Epithelial cell of proximal tubule (primary cell): ENCODE results near the gene RRN3. TPM values are rescaled to one million over a fixed set of nuclear protein-coding genes. Genes with fewer than 3 reads are reported as not detected.
"Not testable (repeated sequence)": the region's sequence is repeated elsewhere in the genome, so short reads cannot be mapped to it uniquely, and the experiment has no call there.

Source experiments
- DNase-seq: peaks from one replicate; pipeline ENCODE4 v3.0.0-alpha.2; 2011; ENCODE audit warnings: low read depth
- H3K4me3 ChIP-seq: 2 replicates; pipeline ENCODE4 v1.5.1; 2011; ENCODE audit warnings: low read depth, mild to moderate bottlenecking, low read length
- total RNA-seq: library from RNA; depleted of rRNA; stranded (reverse); fragments of >200 nt; gene quantifications from 2 replicates; pipeline ENCODE4 v1.2.3, GENCODE V29; 2015
- TF ChIP-seq, protein P1 (sequence below): conservative IDR thresholded peaks from 2 replicates; pipeline ENCODE4 v1.5.1; 2012; ENCODE audit warnings: low read depth, mild to moderate bottlenecking, low read length

The RRN3 gene
- total RNA-seq, 1 donor from 2014 or later: 19.5 TPM

DNA sequence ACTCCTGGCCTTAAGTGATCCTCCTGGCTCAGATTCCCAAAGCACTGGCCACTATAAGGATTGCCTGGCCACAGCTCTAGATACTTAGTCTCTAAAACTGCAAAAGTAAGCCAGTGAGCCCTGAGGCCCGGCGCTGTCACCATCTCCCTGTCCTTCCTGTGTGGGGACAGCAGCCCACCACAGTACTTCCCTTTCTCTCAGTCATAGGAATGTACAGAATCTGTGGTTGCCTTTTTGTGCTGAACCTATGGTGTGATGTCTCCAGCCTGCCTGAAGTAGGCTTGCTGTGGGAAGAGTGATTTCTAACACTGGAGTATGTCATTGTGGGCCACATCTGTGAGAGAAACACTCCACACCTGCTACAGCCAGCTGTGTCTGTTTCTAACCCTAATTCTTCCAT is 62.9 kb downstream of the RRN3 start:
- TF ChIP-seq, protein P1, sequence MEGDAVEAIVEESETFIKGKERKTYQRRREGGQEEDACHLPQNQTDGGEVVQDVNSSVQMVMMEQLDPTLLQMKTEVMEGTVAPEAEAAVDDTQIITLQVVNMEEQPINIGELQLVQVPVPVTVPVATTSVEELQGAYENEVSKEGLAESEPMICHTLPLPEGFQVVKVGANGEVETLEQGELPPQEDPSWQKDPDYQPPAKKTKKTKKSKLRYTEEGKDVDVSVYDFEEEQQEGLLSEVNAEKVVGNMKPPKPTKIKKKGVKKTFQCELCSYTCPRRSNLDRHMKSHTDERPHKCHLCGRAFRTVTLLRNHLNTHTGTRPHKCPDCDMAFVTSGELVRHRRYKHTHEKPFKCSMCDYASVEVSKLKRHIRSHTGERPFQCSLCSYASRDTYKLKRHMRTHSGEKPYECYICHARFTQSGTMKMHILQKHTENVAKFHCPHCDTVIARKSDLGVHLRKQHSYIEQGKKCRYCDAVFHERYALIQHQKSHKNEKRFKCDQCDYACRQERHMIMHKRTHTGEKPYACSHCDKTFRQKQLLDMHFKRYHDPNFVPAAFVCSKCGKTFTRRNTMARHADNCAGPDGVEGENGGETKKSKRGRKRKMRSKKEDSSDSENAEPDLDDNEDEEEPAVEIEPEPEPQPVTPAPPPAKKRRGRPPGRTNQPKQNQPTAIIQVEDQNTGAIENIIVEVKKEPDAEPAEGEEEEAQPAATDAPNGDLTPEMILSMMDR: no peak
- DNase-seq: no peak
- no peak overlapping the region for H3K4me3 ChIP-seq

DNA sequence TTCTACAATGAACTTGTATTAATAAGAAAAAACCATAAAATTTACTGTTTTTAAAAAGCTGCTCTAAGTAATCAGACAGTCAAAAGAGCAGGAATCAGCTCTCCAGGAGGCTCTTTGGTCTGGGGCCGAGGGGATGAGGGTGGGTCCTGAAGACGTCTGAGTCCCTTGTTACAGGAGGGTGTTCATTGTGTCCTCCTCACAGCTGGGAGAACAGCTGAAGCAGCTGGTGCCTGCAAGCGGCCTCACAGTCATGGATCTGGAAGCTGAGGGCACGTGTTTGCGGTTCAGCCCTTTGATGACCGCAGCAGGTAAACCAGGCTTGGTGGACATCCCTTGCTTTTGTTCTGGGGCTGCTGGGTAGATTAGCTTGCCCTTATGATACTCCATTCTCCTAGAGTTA is 64.3 kb downstream of the RRN3 start:
- not testable (repeated sequence) for H3K4me3 ChIP-seq, DNase-seq

DNA sequence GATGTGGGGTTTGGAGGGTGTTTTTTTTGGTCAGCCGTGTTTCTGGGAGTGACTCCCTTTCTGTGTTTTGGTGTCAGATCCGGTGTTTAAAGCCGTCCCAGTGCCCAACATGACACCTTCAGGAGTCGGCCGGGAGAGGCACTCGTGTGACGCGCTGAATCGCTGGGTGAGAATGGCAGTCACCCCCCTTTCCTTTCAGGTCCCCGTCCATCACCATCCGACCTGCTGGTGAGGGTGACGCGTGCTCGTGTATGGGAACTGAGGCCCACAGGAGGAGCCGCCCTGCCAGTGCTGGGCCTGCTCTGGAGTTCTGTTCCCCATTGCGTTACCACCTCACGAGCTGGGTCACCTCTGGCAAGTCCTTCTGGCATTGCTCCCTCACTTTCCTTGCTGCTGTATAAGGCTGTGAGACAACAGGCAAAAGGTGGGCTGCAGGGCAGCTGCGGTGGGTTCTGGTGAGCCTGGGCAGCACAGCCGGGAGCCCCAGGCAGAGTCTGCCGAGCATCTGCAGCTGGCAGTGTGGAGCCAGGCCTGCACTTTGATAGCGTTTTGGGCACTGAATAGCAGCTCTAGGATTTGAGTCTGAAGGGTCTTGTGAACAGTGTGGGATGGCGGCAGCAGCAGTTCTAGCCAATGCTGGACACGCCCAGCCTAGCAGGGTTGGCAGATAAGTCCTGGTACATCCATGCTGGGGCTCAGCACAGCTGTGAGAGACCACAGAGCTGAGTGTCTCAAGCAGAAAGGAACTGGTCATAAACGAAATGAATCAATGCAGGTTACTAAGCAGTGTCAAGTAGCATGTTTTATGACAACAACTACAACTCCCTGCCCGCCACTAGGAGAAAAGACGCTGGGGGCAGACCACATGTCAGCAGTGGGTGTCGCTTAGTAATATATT is 65.0 kb downstream of the RRN3 start:
- not testable (repeated sequence) for H3K4me3 ChIP-seq, DNase-seq

DNA sequence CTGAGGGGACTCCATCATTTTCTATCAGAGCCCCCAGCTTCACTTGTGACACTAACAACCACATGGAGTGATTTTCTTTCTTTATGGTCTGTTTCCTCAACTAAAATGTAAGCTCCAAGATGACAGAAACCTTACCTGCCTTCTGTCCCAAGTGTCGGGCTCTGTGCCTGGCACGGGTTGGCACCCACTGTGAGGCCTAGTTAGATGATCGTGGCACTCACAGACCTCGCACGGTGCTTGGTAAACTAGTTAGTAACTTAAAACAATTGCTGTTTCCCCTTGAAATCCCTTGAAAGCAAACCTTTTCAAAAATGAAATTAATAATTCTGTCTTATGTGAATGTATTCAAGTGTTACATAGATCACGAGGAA is 65.7 kb downstream of the RRN3 start:
- not testable (repeated sequence) for H3K4me3 ChIP-seq, DNase-seq

DNA sequence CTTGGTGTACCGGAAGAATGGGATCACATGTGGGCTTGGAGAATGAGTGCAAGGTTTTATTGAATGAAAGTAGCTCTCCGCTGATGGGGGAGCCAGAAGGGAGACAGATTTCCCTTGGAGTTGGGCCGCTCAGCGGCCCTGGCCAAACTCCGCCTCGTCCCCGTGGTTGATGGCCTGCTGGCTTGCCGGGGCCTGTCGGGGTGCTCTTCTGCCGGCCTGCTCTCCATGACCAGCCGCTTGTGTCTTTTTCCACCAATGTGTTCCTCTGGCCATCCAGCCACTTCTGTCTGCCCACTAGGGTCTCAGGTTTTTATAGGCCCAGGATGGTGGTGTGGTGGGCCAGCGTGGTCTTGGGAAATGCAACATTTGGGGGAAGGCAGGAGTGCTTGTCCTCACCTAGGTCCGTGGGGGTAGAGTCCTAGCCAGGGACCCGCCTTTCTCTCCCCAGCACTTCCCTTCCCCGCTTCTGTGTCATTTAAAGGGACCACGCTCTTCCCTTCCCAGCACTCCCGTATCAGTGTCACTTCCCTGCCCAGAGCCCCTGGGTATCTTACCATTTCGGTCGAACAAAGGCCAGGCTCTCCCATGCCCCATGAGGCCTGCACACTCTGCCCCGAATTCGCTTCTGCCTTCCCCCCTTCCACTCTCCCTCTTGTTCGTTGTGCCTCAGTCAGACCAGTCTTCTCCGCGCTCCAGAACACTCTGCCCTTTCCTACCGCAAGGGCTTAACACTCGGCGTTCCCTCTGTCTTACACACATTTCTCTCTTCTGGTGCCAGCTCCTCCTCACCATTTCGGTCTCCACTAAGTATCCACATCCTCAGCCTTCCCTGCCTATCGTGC is 66.3 kb downstream of the RRN3 start:
- not testable (repeated sequence) for DNase-seq, H3K4me3 ChIP-seq

DNA sequence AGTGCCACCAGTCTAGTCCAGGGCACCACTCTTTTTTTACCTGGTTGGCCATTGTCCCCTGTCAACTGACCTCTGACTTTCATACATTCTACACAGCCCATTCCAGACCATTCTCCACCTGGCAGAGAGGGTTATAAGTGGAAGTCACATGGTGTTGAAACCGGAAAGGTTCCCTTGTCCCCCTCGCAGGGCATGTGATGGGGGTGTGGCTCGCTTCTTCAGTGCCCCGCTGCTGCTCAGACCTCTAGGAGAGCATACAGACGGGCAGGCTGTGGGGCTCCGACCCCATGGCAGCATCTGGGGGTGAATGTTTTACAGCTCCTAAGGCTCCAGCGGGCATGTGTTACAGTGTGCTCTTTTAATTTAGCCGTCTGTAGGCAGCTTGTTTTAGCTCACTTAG is 67.0 kb downstream of the RRN3 start:
- DNase-seq, H3K4me3 ChIP-seq: not testable (repeated sequence)

DNA sequence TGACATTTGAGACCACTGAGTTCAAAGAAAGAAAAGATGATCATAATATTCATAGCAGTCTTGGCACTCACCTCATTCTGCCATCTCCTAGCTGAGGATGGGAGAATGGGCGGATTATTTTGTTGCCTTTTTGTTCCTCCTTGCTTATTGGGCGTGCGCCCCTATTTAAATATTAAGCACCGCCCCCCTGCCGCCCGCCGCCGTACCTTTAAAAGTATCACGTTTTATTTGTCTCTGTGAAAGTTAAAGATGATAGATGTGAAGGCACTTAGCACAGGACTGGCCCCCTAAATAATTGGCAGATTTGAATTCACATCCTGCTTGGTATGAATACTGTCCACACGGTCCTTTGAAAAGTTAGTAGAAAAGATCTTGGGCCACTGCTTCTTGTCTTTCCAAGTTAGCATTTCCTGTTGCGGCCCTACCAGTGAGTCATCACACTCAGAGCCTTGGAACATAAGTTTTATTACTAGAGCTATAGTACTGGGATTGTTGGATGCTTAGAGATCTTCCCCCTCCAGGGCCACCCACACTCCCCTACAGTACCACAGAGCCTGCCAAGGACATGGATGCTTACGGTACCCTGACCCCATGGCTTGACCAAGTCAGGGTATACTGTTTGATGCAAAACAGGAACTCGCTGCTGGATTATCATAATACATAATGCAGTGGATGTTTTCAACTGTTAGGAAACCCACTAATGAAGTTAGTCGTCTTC is 68.7 kb downstream of the RRN3 start:
- not testable (repeated sequence) for DNase-seq, H3K4me3 ChIP-seq

DNA sequence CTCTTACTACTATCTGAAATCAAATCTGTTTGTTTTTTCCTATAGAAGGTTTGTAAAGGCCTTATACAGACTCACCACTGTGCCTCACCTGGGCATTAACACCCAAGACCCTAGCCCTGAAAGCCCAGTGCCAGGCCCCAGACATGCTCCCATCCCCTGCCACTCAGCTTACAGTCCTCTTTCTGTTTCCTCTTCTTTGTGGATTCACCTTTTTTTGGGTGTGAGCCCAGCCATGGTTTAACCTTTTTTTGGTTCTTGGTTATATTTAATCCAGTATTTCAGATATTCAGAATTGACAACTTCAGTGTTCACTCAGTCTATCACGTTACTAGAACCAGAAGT is 69.2 kb downstream of the RRN3 start:
- not testable (repeated sequence) for DNase-seq, H3K4me3 ChIP-seq

DNA sequence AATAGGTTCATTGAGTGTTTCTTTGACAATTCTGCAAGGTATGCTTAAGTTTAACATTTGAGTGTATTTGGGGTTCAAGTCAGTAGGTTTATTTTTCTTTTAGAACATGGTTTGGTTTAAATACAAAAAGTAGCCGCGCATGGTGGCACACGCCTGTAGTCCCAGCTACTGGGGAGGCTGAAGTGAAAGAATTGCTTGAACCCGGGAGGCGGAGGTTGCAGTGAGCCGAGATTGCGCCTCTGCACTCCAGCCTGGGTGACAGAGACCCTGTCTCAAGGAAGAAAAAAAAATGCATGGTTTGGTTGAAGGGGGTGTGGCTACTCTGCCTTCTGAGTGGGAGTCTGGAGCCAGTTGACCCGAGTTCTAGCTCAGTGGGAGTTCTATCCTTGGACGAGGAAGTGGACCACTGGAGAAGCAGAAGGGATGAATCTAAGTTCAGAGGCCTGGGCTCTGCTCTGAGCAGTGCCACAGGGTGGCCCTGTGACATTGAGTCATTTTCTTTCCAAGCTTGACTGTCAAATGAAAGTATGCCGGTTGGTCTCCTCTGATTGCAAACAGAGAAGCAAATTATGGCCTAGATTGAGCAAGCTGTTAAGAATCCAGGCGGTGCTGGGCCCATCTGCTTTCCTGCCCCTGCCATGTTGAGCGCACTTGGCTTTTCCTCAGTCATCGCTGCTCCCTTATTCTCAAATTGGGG is 70.5 kb downstream of the RRN3 start:
- DNase-seq: not testable (repeated sequence)

DNA sequence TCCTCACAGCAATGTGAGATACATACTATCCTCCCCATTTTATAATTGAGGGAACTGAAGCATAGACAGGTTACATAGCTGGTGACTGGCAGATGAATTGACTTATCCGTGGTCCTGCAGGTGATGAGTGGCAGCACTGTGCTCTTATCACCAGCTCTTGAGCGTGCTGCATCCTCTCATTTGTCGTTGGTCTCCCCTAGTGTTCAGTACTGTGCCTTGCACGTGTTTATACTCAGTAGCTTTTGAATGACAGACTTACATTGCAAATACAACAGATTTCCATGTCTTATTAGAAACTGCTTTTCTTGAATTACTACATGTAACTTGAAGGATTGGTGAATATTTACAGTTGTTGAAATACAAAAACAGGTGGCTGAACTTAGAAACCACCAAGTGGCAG is 71.9 kb downstream of the RRN3 start:
- TF ChIP-seq, protein P1: peak; percentile 56
- peak; percentile 29 for DNase-seq
- not testable (repeated sequence) for H3K4me3 ChIP-seq

More for the DNA sequence above, 70.5 kb downstream of the RRN3 start:
- not testable (repeated sequence) for H3K4me3 ChIP-seq

DNA sequence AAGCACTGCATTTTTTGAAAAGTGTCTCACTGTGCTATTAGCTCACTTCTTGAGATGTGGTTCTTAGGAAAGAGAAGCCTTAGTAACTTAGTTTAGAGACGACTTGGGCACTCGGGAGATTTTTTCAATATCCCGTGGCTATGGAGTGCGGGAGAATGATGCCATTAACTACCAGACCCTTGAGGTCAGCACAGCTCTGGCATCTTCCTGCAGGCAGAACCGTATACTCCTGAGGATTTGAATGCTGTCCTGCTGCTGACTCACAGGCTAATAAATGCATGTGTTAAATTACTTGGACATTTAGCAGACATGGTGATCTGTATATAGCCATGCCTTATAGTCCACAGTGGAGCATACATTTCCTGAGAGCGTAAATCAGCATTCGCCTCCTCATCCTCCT is 72.6 kb downstream of the RRN3 start:
- DNase-seq, H3K4me3 ChIP-seq: not testable (repeated sequence)

DNA sequence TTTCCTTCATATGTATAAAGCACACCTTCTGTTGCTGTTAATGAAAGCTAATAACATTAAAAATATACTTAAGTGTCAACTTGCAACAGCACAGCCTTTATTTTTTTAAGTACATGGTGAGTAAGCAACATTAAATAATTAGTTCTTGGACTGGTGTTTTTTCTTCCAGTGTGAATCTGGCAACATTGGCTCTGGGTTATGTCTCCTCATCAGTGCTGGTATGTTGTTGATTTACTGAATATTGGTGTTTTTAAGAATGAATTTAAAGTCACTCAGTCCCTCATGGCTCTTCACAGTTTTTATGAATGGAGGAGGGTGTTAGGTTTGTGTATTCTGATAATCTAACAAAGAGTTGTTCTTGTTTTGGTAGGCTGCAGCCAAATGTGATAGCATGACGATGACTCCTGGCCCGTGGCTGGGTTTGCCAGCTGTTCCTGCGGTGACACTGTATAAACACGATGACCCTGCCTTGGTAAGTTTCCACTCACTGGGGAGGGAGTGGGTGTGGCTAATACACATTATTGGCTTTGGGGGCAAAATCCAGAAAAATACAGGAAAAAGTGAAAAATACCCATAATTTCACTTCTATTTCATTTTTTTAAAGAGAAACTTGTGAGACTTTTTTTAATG is 77.0 kb downstream of the RRN3 start:
- not testable (repeated sequence) for H3K4me3 ChIP-seq, DNase-seq

DNA sequence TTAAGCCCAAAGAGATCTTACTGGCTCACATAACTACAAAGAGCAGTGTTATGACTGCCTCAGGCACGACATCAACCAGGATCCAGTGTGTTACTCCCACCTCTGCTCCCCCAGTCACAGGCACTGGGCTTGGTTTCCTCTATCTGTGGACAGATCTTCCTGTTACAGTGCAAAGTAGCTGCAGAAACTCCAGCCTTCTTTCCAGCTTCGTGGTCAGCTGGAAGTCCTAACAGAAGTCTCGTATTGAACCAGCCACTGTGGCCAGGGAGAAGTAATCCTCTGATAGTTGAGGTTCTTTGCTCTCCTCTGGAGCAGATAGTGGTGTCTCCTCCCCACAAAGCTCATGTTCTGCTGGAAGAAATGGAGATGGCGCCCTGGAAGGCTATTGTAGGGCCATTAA is 77.7 kb downstream of the RRN3 start:
- not testable (repeated sequence) for DNase-seq, H3K4me3 ChIP-seq

DNA sequence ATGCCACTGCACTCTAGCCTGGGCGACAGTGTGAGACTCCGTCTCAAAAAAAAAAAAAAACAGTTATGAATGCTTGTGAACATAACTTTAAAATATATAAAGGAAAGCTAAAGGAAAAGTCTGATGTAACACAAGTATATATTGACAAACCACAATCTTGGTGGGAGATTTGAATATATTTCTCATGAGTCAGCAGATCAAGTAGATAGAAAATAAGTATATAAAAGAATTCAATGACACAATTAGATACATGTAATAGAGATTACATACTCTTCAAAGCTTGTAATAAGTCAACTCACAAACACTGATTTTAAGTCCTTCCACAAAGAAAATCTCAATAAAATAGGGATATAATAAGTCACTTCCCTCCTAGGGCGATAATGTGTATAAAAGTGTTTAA is 78.4 kb downstream of the RRN3 start:
- H3K4me3 ChIP-seq, DNase-seq: not testable (repeated sequence)

DNA sequence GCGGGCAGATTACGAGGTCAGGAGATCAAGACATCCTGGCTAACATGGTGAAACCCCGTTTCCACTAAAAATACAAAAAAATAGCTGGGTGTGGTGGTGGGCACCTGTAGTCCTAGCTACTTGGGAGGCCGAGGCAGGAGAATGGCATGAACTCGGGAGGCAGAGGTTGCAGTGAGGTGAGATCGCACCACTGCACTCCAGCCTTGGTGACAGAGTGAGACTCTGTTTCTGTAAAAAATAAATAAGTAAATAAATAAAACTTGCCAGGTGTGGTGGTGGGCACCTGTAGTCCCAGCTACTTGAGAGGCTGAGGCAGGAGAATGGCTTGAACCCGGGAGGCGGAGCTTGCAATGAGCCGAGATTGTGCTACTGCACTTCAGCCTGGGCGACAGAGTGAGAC is 81.1 kb downstream of the RRN3 start:
- not testable (repeated sequence) for H3K4me3 ChIP-seq, DNase-seq
